Duodenal mucosa (tissue), 2 donors: Measurements from ENCODE around the gene GAB3.

Experiments used
- H3K27ac ChIP-seq: one replicate; pipeline ENCODE4 v1.7.0; 2013; ENCODE audit warnings: low read depth, low read length
- H3K27me3 ChIP-seq, 2 donors: one replicate each; pipeline ENCODE4 v1.7.0; 2013; ENCODE audit warnings: low read length in 2 of 2, control low read depth in 1 of 2; ENCODE audit not compliant: insufficient read depth in 2 of 2, control insufficient read depth in 1 of 2
- H3K36me3 ChIP-seq, 2 donors: one replicate each; pipeline ENCODE4 v1.7.0; 2013; ENCODE audit warnings: low read length in 2 of 2, control low read depth in 1 of 2; ENCODE audit not compliant: insufficient read depth in 2 of 2, control insufficient read depth in 1 of 2
- H3K4me1 ChIP-seq, 2 donors: one replicate each; pipeline ENCODE4 v1.7.0; 2013; ENCODE audit warnings: low read length in 2 of 2, control low read depth in 1 of 2; ENCODE audit not compliant: insufficient read depth in 2 of 2, control insufficient read depth in 1 of 2
- H3K4me3 ChIP-seq, 2 donors: one replicate each; pipeline ENCODE4 v1.7.0; 2013; ENCODE audit warnings: low read length in 2 of 2, low read depth in 1 of 2
- H3K9ac ChIP-seq, 2 donors: one replicate each; pipeline ENCODE4 v1.7.0; 2013; ENCODE audit warnings: low read length in 2 of 2, low read depth in 1 of 2
- H3K9me3 ChIP-seq, 2 donors: one replicate each; pipeline ENCODE4 v1.7.0; 2013; ENCODE audit warnings: low read length in 2 of 2, control low read depth in 1 of 2; ENCODE audit not compliant: control insufficient read depth in 1 of 2

Gene GAB3

GRCh38 chrX:154750301-154751202 lies at the start of gene GAB3:
Gene GAB3 (minus strand): TSS chrX:154751077. CDS start chrX:154751025, 52 bp downstream.
- peak within 1 kb of the TSS; percentile 66 to 69 for H3K4me3 ChIP-seq
- peak within 1 kb of the TSS; percentile 49 to 54 for H3K9ac ChIP-seq
- peak within 1 kb of the TSS; percentile 20 for H3K27ac ChIP-seq

GRCh38 chrX:154799556-154800348 lies 48.9 kb upstream of the GAB3 start:
- H3K4me3 ChIP-seq = no peak overlapping the region
- no peak overlapping the region for H3K9ac ChIP-seq
- peak overlapping the region; percentile 69 for H3K27ac ChIP-seq
- no peaks in the 10 kb centered on the region for H3K27me3 ChIP-seq
- H3K9me3 ChIP-seq = no peaks in the 10 kb centered on the region
- H3K4me1 ChIP-seq = peaks cover 30 to 40% of the 10 kb centered on the region in 2 donors
- H3K36me3 ChIP-seq = no peaks in the 10 kb centered on the region

More at GRCh38 chrX:154750301-154751202, at the start of gene GAB3:
- peaks cover 0 to 3% of the 10 kb centered on the region in 2 donors for H3K27me3 ChIP-seq
- H3K36me3 ChIP-seq = no peaks in the 10 kb centered on the region
- no peaks in the 10 kb centered on the region for H3K4me1 ChIP-seq
- no peaks in the 10 kb centered on the region for H3K9me3 ChIP-seq

- Histone ChIP-seq H3K36me3 (no peaks in the 10 kb centered on the region), H3K27me3 (no peaks in the 10 kb centered on the region), H3K9me3 (no peaks in the 10 kb centered on the region), H3K27ac (no peak overlapping the region), H3K4me3 (no peak overlapping the region), H3K4me1 (peaks cover 19 to 26% of the 10 kb centered on the region in 2 donors), H3K9ac (no peak overlapping the region)
Measured at GRCh38 chrX:154797006-154797405, 46.1 kb upstream of the GAB3 start.

GRCh38 chrX:154795016-154795415 lies 44.1 kb upstream of the GAB3 start:
- no peak overlapping the region for H3K9ac ChIP-seq
- peaks cover 7 to 10% of the 10 kb centered on the region in 2 donors for H3K4me1 ChIP-seq
- H3K36me3 ChIP-seq = no peaks in the 10 kb centered on the region
- H3K4me3 ChIP-seq = no peak overlapping the region
- H3K9me3 ChIP-seq = no peaks in the 10 kb centered on the region
- H3K27me3 ChIP-seq = no peaks in the 10 kb centered on the region
- H3K27ac ChIP-seq = no peak overlapping the region

GRCh38 chrX:154793084-154793795 lies 42.4 kb upstream of the GAB3 start:
- Histone ChIP-seq H3K4me1 (peaks cover 3 to 6% of the 10 kb centered on the region in 2 donors), H3K9me3 (no peaks in the 10 kb centered on the region), H3K9ac (no peak overlapping the region), H3K36me3 (peaks cover 0 to 4% of the 10 kb centered on the region in 2 donors), H3K4me3 (no peak overlapping the region), H3K27ac (no peak overlapping the region), H3K27me3 (no peaks in the 10 kb centered on the region)

GRCh38 chrX:154791939-154792338 lies 41.1 kb upstream of the GAB3 start:
- H3K4me1 ChIP-seq = peaks cover 3 to 6% of the 10 kb centered on the region in 2 donors
- H3K27me3 ChIP-seq = no peaks in the 10 kb centered on the region
- H3K9ac ChIP-seq = no peak overlapping the region
- H3K27ac ChIP-seq = no peak overlapping the region
- peaks cover 0 to 4% of the 10 kb centered on the region in 2 donors for H3K36me3 ChIP-seq
- H3K4me3 ChIP-seq = no peak overlapping the region
- no peaks in the 10 kb centered on the region for H3K9me3 ChIP-seq

GRCh38 chrX:154791467-154791866 lies 40.6 kb upstream of the GAB3 start:
- Histone ChIP-seq H3K27ac (no peak overlapping the region), H3K4me1 (peaks cover 0 to 4% of the 10 kb centered on the region in 2 donors), H3K4me3 (no peak overlapping the region), H3K9ac (no peak overlapping the region), H3K9me3 (no peaks in the 10 kb centered on the region), H3K36me3 (peaks cover 0 to 4% of the 10 kb centered on the region in 2 donors), H3K27me3 (no peaks in the 10 kb centered on the region)

GRCh38 chrX:154785716-154786115 lies 34.8 kb upstream of the GAB3 start:
- H3K36me3 ChIP-seq = peaks cover 11 to 34% of the 10 kb centered on the region in 2 donors
- no peak overlapping the region for H3K4me3 ChIP-seq
- no peak overlapping the region for H3K27ac ChIP-seq
- H3K9me3 ChIP-seq = no peaks in the 10 kb centered on the region
- no peaks in the 10 kb centered on the region for H3K4me1 ChIP-seq
- no peaks in the 10 kb centered on the region for H3K27me3 ChIP-seq
- no peak overlapping the region for H3K9ac ChIP-seq

GRCh38 chrX:154784149-154784995 lies 33.5 kb upstream of the GAB3 start:
- Histone ChIP-seq H3K36me3 (peaks cover 11 to 33% of the 10 kb centered on the region in 2 donors), H3K27ac (no peak overlapping the region), H3K9me3 (no peaks in the 10 kb centered on the region), H3K9ac (no peak overlapping the region), H3K27me3 (no peaks in the 10 kb centered on the region), H3K4me1 (no peaks in the 10 kb centered on the region), H3K4me3 (no peak overlapping the region)
